GM19438 (cell line): Measurements from ENCODE around the gene NRIP3.
"Not testable (repeated sequence)": the region's sequence is repeated elsewhere in the genome, so short reads cannot be mapped to it uniquely, and the experiment has no call there.

Experiments
- ATAC-seq: cut with Tn5 transposase; IDR thresholded peaks from one replicate; pipeline ENCODE4 v1.9.1; 2021; ENCODE audit warnings: low read depth; ENCODE audit not compliant: unreplicated experiment

Gene NRIP3

DNA sequence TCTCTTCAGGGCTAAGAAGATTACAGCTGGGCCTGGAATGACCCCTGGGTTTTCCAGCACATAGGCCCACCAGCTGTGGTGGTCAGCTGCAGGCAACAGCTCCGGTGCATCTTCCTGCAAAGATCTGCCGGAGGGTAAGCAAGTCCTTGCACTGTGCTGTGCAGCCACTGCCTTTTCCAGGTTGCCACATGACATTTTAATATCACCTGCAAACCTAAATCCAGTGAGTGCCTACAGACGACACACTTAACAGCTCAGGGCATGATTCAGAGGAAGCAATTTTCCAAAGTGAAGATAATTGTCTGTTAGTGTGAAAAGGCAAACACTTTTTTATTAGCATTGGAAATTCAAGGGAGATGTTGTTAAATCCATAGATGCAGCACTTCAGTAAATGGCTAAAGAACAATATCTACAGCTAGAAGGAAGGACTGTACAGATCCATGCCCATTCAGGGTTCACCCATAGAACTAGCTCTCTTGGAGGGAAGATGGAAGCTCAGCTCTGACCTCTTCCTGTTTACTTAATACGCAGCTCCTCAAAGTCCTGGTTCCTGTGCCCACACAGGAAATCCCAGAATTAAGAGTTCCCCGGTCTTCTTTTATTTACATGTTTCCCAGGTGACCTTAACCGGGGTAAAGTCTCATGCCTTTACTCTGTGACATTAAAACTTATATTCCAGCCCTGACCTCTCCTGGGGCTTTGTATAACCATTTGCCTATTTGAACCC lies 13.3 kb upstream of the NRIP3 start:
- ATAC-seq: no peak

DNA sequence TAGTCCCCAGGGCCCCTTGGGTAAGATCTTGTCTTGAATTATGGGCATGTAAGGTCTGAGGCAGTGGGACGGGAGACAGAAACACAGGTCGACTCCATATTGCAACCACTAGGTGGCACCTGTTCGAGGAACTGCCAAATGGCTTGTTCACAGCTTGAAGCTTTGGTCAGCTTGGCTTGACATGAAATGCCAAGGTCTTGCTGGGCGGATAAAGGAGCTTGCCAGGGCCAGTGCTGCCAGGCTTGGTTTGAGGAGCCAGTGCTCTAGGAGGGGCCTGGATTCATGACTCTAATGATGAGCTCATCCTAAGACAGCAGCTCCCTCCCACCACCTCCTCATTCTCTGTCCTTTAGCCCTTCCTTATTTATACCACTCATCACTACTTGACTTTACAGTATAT lies 11.9 kb upstream of the NRIP3 start:
- no peak for ATAC-seq

DNA sequence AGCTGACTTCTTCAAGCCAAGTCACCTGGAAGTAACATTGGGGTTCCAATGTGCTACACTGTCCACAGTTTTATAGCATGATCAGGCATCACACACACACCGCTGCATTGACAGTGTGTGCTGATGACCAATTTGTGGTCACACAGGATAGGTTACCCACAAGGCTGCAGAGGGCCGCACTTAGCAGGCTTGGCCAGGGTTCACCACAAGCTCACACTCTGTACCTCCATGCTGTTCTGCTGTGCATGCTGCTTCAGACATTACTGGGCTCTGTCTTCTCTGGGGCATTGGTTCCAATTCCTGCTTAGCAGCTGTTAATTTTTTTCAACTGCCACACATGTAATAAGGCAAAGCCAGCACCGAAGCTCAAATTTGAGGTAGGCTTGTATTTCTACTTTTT lies 11.0 kb upstream of the NRIP3 start:
- no peak for ATAC-seq

DNA sequence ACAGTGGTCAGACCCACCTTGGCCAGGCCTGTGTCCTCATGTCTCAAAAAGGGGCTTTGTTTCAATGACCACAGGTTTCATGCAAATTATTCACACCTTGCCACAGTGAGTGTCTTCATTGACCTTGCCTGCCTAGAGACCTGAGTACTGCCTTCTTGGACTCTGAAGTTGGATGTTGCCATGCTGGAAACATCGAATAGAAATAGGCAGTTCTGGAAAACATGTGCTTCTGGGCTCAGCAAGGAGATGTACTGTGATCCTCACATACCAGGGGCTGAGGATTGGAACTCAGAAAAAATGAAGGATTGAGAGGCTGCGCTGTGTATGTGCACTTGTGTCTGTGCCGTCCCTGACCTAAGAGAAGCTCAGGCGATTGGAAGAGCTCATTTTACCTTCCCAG lies 9.6 kb upstream of the NRIP3 start:
- no peak for ATAC-seq

DNA sequence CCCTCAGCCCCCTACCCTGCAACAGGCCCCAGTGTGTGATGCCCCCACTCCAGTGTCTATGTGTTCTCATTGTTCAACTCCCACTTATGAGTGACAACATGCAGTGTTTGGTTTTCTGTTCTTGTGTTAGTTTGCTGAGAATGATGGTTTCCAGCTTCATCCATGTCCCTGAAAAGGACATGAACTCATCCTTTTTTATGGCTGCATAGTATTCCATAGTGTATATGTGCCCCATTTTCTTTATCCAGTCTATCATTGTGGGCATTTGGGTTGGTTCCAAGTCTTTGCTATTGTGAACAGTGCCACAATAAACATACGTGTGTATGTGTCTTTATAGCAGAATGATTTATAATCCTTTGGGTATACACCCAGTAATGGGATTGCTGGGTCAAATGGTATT lies 5.7 kb upstream of the NRIP3 start:
- ATAC-seq: not testable (repeated sequence)

DNA sequence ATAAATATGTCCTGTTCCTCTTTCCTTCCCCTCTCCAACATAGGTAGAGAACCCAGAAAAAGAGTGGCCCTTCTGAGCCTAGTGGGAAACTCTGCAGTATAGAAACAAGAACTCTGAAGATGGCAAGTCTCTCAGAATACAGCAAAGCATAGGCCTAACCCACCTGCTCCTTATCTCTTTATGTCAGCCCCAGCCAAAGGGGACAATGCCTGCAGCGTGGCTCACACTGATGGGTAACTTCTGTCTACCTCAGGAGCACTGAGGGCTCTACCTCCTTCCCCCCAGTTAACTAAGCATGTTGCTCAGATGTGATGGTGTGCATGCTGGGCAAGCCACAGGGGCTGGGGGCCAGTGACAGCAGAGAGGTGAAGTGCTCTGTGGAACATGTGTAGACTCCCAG lies 4.9 kb upstream of the NRIP3 start:
- ATAC-seq: no peak

DNA sequence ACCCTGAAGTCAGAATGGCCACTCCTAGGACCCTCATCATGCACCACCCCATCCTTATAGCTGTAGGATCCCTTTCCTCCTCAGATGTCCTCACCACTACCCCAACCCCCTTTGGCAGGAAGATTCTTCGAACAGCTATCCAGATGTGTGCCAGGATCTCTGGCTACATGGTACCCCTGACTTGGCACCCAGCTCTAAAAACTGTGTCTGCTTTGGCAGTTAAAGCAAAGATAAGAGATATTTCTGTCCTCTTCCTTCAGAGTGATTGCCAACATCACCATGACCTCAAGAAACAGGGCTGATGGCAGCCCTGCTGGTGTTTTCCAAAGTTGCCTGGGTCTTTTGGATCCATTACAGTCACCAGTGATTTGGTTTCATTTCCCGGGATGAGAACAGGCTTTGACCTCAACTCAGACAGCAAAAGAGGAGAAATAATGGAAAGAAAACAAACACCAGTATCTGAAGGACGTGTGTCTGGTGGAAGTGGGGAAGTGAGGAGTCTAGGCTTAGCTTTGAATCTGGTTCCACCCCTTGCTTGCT lies 4.3 kb upstream of the NRIP3 start:
- ATAC-seq: no peak

DNA sequence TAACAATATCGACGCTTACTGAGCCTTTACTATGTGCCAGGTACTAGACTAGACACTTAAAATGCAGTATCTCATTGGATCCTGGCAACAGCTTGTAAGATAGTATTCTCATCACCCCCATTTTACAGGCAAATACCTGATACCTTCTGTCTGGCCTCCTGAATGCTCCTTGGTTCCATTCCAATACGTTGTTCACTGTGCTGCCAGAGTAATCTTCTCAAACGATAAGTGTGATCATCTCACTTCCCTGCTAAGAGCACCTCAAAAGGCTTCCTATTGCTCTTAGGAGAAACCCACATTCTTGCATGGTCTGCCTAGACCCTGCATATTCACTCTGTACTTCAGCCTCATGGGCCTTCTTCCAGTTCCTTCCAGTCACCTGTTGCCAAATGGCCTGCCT lies 1.3 kb upstream of the NRIP3 start:
- ATAC-seq: no peak

DNA sequence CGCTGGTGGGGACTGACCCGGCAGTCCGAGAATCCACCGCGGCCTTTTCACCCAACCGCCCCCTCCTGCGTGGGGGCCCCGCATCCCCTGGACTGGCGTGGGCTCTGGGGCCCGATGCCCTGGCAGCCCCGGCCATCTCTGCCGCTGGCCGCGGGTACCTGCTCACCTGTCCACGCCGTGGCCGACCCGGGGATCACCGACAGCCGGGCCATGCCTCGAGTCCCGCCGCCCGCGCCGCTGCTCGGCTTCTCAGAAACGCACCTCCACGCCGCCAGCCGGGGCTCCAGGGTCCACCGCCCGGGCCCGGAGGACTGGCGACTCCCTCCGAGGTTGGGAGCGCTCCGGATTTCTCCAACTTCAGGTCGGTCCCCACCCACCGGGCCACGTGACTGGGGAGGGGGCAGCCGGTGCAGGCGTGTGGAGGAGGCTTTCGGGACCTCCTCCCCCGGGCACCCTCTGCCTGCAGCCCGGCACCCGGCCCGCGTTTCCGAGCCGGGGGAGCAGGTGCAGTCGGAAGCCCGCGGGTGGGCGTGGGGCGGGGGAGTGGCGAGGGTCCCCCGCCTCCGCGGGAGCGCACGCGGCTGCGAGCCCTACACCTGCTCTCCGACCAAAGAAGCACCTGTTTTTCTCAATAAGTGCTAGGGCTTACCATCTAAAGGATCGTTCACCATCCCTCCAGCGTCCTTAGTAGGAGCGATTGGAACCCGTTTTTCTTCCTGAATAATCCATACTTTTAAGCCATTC lies 554 bp upstream of the NRIP3 start:
- ATAC-seq: no peak

DNA sequence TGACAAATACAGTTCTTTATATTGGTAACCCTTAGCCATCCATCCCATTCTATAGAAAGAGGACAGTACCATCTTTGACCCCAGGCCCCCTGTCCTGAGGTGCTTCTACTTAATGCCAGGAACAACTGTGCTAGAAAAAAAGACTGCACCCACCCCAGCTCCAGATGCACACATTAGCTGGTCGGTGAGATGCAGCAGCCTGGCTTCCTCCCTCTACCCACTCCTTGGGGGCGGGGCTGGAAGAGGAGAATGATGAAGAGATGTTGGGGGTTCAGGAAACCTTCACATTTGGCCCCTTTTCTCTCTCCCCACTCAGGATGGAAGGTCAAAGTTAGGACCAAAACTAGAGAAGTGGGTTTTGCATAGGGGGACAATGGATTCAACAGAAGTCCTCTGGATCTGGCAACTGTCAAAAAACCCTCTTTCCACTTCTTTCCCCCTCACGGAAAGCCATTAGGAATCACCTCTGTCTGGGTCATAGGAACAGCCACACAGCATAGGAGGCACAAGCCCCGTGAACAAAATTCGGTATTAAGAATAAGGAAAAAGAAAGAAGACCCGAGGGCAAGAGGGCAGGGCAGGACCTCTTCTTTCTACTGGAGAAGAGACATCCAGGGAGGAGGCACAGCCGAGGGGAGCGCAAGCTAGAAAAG lies 755 bp downstream of the NRIP3 start:
- no peak for ATAC-seq

DNA sequence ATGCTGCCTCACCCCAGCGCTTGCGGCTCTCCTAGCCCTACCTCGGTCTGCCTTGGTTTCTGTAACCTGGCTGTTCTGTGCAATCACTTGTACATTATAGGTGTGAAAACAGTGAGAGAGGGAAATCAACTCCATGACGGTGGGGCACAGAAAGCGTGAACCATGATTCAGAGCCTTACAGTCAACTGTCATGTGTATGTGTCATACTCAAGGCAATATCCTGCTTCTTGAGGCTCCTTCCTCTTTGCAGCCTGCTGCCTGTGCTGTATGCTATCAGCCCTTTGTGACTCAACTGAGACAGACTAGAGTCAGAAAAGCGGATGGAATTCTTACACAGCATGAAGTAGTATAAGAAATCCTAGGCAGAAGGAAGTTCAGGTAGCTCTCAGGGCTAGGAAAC lies 2.1 kb downstream of the NRIP3 start:
- ATAC-seq: no peak

DNA sequence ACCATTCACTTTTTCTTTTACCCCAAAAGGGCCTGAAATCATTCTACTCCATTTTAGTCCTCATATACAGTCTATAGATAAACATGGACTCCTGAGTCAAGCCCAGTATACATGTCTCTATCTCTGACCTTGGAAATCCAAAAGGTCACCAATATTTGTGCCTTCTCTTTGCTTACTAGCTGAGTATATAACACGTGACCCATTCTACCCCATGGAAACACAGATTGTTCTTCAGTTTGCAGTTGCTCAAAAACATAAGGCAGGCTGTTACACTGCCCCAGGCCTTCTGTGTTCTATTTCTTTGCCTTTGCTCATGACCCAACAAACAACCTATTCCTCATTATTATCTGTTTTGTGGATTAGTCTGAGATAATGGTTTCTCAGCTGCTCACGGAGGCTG lies 5.8 kb downstream of the NRIP3 start:
- ATAC-seq: no peak

DNA sequence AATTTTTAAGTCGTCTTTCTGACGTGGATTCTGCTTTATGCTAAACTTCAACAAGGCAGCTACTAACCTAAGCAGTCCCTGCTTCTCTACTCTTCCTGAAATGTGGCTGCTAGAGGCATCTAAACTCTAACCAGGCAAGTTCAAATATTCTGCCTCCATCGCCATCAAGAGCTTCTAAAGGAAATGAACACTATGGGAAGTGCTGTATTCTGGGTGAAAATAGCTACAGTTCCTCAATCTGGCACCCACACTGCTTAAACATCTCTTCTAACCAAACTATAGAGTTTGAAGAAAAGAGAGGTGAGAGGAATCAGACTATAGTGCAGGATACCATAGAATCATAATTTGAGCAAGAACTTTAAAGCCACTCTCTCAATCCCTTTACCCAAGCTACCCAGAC lies 6.3 kb downstream of the NRIP3 start:
- ATAC-seq: no peak

DNA sequence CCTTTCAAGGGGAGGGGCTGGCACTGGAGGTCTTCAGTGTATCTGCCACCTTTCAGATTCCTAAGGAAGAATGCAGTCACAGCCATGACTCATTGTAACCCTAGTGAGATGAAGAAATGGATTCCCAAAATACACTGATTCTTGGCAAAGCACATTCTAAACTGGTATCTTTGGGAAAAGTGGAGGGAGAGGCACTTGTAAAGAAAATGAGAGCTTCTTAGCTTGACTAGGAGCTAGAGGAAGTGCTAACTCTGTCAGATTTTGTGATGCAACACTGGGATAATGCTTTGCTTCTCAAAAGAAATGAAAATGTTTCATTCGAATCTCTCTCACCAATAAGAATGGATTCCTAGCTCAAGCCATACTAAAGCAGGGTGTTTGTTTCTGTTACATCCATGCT lies 14.3 kb downstream of the NRIP3 start:
- ATAC-seq: no peak

DNA sequence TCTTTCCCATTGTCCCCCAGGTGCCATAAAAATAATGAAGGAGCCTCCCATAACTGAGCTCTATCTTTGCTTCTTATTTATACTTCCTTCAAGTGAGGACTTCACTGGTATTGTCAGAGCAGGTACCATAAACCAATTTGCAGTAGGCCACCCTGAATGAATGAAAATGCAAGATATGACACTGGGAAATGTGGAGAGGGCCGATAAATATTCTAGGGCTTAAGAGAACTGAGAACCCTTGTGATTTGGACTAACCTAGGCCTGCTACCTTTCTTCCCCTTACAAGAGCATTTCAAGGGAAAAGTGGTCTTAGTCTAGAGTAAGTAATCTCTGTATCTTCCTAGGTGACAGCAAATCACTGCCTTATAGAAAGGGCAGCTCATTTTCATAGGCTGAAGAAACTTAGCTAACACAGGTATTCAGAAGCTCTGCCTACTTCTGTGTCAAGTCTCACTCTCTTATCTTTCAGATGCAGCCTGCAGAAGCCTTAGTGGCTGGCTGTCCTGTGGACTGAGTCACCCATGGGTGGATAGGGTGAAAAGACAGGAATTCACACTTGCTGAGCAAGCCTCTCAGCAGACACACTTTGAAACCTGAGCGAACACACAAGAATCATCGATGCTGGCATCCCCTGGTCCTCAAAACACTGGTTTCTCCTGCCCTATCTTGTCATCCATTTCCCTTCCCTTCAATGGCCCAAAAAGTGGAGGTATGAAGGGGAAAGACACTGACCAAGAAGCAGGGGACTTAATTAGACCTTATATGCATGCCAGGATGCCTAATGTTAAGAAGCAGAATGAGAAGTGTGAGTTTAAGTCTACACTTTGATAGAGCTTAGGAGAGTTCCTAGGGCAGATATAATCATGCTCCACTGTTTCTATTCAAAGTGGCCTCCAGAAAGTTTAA lies 15.2 kb downstream of the NRIP3 start:
- no peak for ATAC-seq

DNA sequence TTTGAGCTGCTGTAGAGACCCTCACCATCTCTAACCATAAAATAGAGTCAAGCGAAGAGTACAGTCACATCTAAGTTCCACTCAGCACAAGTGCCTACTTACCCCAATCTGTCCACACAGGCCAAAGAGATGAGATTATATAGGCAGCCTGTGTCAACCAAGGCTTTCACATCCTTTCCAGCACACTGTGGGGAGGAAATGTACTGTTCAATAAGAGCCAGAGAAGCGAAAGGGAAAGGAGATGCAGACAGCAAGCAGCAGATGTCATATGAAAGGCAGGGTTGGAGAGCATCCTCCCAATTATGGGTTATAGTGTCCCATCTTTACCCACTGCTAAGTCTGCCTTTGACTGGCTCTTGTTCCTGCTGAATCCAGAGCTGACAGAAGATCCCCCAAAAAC lies 16.4 kb downstream of the NRIP3 start:
- ATAC-seq: no peak

DNA sequence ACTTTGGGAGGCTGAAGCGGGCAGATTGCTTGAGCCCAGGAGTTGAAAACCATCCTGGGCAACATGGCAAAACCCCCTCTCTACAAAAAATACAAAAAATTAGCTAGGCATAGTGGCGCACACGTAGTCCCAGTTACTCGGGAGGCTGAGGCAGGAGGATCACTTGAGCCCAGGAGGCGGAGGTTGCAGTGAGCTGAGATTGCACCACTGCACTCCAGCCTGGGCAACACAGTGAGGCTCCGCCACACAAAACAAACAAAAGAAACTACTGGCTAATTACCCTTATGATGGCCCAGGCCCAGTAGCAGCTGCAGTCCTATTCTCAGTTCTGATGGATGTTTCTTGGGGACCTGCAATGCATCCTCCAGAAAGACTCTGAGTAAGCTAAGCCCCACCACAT lies 17.0 kb downstream of the NRIP3 start:
- not testable (repeated sequence) for ATAC-seq

DNA sequence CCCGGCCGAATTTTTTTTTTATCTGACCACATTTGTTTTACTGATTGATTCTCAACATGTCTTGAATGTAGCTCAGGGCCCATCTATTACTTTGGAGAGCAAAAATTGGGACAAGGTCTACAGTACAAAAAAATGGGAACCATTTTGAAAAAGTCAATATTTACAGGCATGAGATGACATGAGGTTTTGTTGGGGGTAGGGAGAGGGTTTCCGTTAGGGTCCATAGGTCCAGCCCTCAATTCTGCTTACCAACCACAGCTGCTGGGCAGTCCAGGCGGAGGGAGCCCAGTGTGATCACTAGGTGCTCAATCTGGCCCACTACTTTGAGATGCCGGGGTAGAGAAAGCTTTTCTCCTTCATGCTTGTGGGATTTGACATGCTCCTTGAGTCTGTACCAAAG lies 18.3 kb downstream of the NRIP3 start:
- no peak for ATAC-seq

DNA sequence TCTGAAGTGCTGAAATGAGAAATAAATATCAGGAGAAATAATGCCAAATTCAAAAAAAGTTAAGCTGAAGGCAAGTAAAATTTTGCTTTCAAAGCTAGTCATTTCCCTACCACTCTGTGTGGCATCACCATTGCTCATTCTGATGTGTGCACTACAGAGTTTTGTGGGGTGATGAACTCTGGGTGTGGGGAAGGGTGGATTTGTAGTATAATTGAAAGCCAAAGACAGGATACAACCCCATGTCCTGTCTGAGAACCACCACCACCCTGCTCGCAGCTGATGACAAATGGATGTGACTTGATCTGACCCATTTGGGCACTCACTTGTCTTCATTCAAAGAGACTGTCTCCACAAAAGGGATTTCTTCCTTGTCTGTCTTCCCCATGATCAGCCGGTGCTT lies 20.2 kb downstream of the NRIP3 start:
- ATAC-seq: no peak

DNA sequence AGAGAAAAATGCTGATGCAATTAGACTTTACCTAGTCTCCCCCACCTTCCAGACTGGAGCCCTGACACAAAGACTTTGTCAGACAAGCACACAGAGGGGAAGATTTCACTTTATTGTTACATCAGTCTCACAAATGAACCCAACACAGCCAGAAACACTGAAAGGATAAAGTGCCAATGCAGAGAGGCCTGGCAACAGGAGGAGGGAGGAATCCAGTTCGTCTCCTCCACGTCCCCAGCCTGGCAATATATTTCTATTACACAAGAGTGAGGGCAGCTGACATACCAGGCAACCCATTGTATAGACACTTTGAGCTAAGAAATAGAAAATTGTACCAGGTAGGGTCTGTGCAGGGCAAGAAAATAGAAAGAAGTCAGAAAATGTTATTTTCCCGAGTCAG lies 23.3 kb downstream of the NRIP3 start:
- no peak for ATAC-seq

DNA sequence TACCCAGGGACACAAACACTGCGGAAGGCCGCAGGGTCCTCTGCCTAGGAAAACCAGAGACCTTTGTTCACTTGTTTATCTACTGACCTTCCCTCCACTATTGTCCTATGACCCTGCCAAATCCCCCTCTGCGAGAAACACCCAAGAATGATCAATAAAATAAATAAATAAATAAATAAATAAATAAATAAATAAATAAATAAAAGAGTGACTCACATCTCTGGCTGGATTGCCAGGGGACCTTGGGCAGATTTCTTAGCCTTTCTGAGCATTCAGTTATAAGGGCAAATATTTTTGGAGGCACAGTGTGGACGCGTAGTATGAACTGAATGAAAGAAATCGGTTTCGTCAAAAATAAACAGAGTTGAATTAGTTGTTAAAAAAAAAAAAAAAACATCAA lies 24.4 kb downstream of the NRIP3 start:
- not testable (repeated sequence) for ATAC-seq
